Measurements from ENCODE around the gene PPFIBP1.

DNA sequence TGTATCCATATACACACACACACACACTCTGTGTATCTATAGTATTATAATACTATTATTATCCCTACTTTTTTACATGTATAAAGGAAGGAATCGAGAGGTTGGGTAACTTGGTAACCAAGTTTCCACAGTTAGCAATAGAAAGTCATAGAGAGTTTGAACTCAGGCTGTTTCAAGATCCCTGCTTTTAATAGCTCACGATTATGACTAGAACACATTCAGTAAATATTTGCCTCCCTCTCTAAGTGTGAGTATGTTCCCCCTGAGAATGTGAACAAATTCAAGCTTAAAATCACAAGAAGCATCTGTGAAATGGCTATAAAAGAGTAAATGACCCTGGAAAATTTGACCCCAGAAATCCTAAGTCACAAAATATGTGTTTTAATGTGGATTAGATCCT lies 161.3 kb downstream of the PPFIBP1 start:
- TF ChIP-seq POLR2A (IDR thresholded peaks at IDR 0.05), result no peak
- TF ChIP-seq, protein P1, sequence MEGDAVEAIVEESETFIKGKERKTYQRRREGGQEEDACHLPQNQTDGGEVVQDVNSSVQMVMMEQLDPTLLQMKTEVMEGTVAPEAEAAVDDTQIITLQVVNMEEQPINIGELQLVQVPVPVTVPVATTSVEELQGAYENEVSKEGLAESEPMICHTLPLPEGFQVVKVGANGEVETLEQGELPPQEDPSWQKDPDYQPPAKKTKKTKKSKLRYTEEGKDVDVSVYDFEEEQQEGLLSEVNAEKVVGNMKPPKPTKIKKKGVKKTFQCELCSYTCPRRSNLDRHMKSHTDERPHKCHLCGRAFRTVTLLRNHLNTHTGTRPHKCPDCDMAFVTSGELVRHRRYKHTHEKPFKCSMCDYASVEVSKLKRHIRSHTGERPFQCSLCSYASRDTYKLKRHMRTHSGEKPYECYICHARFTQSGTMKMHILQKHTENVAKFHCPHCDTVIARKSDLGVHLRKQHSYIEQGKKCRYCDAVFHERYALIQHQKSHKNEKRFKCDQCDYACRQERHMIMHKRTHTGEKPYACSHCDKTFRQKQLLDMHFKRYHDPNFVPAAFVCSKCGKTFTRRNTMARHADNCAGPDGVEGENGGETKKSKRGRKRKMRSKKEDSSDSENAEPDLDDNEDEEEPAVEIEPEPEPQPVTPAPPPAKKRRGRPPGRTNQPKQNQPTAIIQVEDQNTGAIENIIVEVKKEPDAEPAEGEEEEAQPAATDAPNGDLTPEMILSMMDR (IDR thresholded peaks at IDR 0.05), result no peak
